ENCODE results near the gene B9D1.

DNA sequence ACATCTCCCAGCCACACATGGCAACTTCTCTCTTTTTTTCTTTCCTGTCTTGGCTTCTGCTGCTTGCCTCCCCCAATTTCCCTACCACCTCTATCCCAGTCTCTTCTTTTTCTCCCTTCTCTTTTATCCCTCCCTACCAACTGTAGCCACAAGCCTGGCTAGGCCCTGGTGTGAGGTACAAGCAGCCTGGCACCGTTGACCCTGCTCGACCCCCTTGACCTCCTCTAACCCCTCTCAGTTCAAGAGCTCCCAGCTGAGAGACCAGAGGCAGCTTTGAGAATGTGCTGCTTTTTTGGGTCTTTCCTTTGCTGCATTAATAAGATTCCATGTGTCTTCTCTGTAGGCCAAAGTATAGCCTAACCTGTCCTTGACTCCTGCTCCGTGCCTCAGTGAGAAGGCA, 32.3 kb downstream of the B9D1 start:
- TF ChIP-seq, protein P1, sequence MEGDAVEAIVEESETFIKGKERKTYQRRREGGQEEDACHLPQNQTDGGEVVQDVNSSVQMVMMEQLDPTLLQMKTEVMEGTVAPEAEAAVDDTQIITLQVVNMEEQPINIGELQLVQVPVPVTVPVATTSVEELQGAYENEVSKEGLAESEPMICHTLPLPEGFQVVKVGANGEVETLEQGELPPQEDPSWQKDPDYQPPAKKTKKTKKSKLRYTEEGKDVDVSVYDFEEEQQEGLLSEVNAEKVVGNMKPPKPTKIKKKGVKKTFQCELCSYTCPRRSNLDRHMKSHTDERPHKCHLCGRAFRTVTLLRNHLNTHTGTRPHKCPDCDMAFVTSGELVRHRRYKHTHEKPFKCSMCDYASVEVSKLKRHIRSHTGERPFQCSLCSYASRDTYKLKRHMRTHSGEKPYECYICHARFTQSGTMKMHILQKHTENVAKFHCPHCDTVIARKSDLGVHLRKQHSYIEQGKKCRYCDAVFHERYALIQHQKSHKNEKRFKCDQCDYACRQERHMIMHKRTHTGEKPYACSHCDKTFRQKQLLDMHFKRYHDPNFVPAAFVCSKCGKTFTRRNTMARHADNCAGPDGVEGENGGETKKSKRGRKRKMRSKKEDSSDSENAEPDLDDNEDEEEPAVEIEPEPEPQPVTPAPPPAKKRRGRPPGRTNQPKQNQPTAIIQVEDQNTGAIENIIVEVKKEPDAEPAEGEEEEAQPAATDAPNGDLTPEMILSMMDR (IDR thresholded peaks at IDR 0.05; ENCODE audit: borderline replicate concordance, extremely low read depth, low read length, poor library complexity, severe bottlenecking) = no peak
- no peak for TF ChIP-seq EZH2 (IDR thresholded peaks at IDR 0.05; ENCODE audit: borderline replicate concordance, low read depth, low read length, severe bottlenecking)
